Measurements from ENCODE around the gene CLASP1.

GRCh38 chr2:121429119-121429903, 220.0 kb downstream of the CLASP1 start:
- no peak for TF ChIP-seq CTCF (IDR thresholded peaks at IDR 0.05)
- no peak for TF ChIP-seq POLR2A (IDR thresholded peaks at IDR 0.05)

Measured in sigmoid colon (tissue), 3 donors.